ENCODE measurements around the gene ZBTB1.
"Not testable (repeated sequence)": the region's sequence is repeated elsewhere in the genome, so short reads cannot be mapped to it uniquely, and the experiment has no call there.

ZBTB1 gene

DNA sequence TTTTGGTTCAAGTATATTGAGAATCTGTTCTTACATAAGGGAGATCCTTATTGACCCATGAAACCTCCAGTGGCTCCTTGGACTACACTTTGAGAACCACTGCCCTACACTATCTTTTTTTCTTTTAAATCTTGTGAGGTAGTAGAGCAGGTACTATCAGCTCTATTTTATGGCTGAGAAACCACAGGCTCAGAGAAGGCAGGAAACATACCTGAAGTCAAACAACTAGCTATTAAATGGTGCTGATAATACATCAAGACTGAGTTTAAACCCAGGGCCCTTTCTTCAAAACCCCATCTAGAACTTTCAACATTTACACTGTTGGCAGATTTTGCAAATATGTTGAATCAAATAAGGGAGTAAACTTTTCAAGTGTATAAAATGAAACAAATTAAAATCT is 7.8 kb upstream of the ZBTB1 start:
- DNase-seq (ENCODE audit: low read depth): no peak

GRCh38 chr14:64500088-64500487 is 4.5 kb upstream of the ZBTB1 start:
- DNase-seq (ENCODE audit: low read depth): no peak

- no peak for DNase-seq (ENCODE audit: low read depth)
These were observed 3.0 kb upstream of the ZBTB1 start for GRCh38 chr14:64501411-64502171.

DNA sequence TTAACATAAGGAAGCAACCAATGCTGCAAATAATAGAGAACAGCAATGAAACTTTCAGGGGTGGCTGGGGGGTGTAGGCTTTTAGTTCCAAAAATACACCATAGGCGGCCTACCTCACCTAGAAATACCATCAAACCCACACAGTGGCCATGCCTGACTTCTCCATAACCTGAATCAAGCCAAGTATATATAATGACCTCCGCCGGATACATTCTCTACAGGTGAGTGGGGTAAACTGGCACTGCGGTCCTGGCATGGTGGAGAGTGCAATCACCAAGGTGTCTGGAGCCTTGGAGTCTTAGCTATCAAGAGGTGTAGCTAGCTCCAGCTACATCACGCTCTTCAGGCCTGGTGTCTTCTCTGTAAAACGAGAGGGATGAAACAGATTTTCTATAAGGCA is 2.1 kb upstream of the ZBTB1 start:
- no peak for DNase-seq (ENCODE audit: low read depth)

GRCh38 chr14:64502887-64503433 is 1.6 kb upstream of the ZBTB1 start:
- no peak for DNase-seq (ENCODE audit: low read depth)

- DNase-seq (ENCODE audit: low read depth): peak; percentile 95
These were observed 898 bp upstream of the ZBTB1 start, which contains the start of gene ZBTB25 for GRCh38 chr14:64503434-64504309. Gene ZBTB25 (minus strand): TSS chr14:64503838. CDS start chr14:64490533, 13,305 bp downstream.

DNA sequence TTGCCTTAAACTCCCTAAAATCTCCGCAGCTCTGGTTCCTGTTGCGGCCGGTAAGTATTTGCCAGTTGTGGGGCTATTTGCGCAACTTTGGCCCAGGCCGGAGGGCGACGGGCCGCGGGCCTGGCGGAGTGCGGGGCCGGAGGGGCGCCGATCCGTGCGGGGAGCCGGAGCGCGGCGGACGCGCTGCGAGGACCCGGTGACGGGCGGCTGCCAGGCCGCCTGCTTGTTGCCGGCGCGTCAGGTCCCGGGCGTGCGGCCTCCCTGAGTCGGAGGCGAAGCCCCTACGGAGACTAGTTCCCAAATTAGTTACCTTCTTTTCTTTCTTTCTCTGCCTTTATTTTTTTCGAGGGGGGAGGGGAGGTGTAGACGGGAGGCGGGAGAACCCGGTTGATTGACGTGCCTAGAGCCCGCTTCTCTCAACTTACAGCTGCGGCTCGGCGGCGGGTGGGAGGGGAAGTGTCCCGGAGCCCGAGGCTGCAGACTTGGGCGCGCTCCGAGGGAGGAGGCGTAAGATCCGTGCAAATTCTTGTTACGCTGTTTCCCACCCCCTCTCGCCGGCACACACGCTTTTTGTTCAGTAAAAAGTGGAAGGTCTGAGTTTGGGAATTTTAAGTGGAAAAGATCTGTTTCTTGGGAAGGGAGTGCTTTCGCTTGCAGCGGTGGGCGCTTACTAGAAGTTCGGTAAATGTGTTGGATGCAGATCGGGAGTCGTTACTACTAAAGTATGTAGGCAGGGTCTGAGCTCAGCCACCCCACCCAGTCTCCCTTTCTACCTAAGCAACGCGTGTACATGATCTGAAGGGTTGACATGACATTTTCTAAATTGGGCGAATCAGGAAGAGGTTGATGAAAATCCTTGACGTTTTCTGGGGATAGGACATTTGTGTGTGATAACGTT is 576 bp downstream of the ZBTB1 start:
- DNase-seq (ENCODE audit: low read depth): peak; percentile 70

- DNase-seq (ENCODE audit: low read depth): no peak
These were observed 2.2 kb downstream of the ZBTB1 start for GRCh38 chr14:64506721-64507120.

DNA sequence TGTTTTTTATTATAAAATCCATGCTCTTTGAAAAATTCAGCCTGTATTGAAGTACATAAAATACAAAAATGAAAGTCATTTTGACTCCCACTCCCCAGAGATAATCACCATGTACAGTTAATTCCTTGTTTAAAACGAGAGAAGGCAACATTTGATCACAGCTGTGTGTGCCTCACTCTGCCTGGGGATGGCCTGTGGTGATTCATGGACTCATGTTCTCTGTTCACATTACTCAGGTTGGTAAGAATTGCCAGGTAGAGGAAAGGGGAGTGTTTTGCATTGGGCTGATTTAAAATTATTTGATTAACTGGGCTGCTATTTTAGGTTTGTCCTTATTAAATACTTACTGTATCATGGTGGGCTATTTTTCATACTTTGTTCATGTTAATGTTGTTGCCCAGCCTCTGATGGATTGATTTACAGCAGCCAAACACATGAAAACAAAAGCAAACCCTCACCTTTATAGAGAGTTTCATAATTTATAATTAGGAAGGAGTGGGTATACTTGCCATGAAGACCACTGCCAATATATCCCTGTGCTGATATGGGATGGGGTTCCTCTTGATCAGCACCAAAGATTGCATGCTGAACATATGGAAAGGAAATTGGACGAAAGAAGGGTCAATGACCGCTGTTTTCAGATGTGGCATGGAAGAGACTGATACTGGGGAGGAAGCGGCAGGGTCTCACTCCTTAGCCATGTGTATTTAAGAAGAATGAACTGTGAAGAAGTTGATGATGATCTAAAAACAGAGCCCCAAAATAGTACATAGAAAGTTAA is 3.0 kb downstream of the ZBTB1 start:
- no peak for DNase-seq (ENCODE audit: low read depth)

DNA sequence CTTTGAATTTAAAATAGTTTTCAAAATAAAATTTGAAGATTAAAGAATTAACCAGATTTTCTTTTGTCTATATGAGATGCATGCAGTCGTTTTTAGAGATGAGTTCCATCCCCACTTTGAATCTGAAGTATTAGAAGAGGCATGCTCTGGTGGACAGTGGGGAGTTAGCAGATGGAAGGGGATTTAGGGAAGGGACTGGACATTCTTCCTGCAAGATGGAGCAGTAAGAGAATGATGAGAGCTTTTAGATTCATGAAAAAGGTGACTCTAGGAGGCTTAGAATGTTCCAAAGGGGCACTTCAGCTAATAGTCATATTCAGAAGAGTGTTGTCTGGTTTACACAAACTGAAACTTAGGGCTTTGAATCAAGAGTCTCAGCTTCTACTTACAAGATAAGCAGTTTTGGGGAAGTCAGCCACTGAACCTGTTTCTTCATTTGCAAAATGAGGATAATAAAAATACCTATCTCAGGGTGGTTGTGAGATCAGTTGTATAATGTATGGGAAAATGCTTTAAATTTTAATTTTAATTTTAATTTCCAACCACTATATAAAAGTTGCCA is 3.7 kb downstream of the ZBTB1 start:
- DNase-seq (ENCODE audit: low read depth): no peak

DNA sequence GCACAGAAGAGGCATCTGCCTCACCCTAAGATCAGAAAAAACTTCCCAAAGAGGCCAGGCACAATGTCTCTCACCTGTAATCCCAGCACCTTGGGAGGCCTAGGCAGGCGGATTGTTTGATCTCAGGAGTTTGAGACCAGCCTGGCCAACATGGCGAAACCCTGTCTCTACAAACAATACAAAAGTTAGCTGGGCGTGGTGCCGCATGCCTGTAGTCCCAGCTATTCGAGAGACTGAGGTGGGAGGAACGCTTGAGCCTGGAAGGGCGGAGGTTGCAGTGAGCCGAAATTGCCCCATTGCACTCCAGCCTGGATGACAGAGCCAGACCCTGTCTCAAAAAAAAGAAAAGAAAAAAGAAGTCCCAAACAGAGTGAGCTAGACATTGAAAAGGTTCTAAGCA is 4.5 kb downstream of the ZBTB1 start:
- DNase-seq (ENCODE audit: low read depth): no peak

DNA sequence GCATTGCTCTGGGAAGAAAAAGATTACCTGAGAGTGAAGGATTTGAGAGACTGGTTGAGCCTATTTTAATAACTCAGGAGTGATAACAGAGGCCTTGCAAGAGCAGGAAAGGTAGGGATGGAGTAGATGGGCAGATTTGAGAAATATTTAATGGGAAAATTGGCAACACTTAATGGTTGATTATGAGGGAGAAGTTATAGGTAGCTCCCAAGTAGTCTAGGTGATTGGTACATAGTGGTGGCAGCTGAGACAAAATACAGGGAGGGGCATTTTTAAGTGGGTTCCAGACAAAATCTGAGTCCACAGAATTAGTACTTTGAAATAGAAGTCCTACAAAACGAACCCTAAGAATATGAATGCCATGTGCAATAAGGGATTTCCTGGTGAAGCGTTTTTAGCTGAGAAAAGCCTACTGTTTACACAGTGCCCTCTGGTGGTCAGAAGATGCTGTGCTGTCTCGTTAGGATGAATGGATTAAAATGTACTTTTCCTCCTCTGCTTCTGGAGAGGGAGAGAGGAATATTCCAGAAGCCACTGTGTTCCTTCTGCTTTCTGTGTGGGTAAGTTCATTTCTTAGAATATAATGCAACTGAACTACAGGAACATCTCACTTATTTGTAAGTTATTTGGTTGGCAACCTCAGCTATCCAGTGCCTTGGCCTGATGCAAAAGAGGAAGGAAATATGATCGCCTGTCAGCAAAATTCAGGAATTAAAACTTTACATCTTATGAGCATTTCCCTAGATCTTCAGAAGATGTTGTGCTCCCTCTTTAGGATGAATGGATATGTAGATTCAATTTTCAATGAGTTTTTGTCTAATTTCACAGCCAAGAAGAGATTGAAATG is 6.5 kb downstream of the ZBTB1 start:
- DNase-seq (ENCODE audit: low read depth): peak; percentile 61

DNA sequence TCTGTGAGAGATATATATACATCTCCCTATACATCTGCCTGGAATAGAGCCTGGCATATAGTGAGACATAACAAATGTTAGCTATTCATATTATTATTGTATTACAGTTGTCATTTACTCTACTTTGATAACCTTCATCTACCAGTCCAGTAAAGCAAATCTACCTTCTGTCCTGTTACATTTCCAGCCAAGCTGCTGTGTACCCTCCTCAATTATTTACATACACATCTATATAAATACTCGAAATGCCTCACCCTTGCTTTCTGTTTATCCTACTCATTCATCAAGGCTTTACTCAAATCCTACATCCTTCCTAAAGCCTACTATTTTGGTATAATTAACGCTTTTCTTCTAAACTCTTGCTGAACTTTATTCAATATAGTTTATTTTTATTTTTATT is 8.7 kb downstream of the ZBTB1 start:
- no peak for DNase-seq (ENCODE audit: low read depth)

DNA sequence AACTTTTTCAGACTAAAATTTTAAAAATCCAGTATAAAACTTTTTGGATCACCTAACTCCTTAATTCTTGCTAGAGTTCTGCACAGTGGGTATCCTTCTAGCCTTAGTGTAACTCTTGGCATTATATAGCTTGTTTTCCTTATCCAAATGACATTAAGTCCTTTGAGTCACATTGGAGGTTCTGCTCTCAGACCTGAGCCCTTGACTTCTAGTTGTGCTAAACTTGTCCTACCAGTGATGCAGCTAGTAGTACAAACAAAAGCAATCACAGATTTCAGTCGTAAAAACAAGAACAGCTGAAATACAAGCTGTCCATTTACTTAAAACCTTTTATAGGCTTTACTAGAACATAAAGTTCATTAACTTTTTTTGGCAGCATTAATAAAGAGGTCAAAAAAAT is 10.5 kb downstream of the ZBTB1 start:
- DNase-seq (ENCODE audit: low read depth): no peak

- DNase-seq (ENCODE audit: low read depth): no peak
These were observed 12.4 kb downstream of the ZBTB1 start for GRCh38 chr14:64516969-64517368.

GRCh38 chr14:64517667-64518066 is 13.1 kb downstream of the ZBTB1 start:
- not testable (repeated sequence) for DNase-seq (ENCODE audit: low read depth)

- no peak for DNase-seq (ENCODE audit: low read depth)
These were observed 13.7 kb downstream of the ZBTB1 start for GRCh38 chr14:64518229-64518628.

DNA sequence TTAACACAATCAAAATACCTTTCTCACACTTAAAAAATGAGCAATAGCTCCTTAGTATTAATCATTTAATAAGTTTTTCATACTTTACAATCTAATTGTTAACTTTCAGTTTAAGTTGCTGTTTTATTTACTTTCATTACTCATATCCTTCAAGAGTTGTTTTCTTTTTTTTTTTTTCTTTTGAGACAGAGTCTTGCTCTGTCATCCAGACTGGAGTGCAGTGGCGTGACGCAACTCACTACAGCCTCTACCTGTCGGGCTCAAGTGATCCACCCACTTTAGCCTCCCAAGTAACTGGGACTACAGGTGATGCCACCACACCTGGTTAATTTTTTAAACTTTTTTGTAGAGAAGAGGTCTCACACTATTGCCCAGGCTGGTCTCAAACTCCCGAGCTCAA is 16.1 kb downstream of the ZBTB1 start:
- no peak for DNase-seq (ENCODE audit: low read depth)

DNA sequence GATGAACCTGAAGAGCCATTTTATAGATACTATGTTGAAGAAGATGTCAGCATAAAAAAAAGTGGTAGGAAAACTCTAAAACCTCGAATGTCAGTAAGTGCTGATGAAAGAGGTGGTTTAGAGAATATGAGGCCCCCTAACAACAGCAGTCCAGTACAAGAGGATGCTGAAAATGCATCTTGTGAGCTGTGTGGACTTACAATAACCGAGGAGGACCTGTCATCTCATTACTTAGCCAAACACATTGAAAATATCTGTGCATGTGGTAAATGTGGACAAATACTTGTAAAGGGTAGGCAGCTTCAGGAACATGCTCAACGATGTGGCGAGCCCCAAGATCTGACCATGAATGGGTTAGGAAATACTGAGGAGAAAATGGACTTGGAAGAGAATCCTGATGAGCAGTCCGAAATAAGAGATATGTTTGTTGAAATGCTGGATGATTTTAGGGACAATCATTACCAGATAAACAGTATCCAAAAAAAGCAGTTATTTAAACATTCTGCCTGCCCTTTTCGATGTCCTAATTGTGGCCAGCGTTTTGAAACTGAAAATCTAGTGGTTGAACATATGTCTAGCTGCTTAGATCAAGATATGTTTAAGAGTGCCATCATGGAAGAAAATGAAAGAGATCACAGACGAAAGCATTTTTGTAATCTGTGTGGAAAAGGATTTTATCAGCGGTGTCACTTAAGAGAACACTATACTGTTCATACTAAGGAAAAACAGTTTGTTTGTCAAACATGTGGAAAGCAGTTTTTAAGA is 18.2 kb downstream of the ZBTB1 start:
- no peak for DNase-seq (ENCODE audit: low read depth)
